NCI-H1417 treated with DMSO at 0.1 percent for 48 hours (cell line): ENCODE results near the gene ZNF385C.

Source experiments
- DNase-seq: peaks from one replicate; lab custom pipeline; 2025; lab: John Stamatoyannopoulos, UW

The ZNF385C gene

DNA sequence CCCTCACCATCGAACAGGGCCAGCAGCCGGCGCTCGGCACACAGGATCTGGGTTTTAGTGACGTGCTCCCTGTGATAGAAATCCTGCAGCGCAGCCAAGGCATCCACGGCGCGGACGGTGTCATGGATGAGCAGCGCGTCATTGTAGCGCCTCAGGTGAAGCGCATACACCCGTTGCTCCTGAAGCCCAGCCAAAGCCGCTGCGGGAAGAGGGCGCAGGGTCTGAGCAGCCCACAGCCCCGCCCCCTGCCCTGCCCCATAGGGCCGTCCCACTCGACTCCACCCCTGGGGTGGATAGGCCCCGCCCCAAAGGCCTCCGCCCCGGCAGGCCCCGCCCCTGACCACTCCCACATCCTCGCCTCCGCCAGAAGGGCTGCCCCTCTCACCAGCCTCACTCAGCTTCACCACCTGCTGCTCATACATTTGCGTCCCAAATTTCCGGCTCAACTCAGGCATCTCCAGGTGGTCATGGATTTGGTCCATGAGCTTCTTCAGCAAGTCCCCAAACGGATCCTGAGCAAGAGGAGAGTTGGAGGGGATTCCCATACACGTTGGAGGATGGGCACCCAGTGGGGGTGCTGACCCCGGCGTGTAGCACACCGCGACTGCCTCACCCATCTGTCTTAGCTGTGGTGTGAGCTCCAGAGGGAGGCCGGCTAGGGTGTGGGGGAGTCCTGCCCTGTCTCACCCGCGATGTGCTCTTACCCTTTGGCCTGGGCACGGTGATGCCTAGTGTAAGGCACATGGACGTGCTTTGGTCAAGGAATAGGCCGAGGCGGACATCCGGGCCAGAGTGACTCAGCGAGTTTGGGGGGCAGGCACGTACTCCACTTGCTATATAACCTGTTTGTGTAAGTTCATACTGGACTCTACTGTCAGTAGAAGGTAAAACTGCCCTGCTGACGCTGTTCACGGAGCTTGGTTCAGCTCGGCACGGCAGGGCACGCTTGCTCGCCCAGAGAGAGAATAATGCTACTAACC, 9.6 kb upstream of the ZNF385C start:
- no peak for DNase-seq

DNA sequence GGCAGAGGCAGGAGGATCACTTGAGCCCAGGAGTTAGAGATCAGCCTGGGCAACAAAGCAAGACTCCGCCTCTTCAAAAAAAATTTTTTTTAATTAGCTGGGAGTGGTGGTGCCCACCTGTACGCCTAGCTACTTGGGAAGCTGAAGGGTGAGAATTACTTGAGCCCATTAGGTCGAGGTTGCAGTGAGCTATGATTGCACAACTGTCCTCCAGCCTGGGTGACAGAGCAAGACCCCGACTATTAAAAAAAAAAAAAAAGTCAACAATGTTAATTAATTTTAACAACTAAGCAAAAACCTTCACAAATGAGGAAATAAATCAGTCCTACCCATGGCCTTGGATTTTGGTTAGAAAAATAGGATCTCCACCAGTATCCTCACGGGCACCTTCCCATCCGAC, 8.9 kb upstream of the ZNF385C start:
- DNase-seq, result no peak

DNA sequence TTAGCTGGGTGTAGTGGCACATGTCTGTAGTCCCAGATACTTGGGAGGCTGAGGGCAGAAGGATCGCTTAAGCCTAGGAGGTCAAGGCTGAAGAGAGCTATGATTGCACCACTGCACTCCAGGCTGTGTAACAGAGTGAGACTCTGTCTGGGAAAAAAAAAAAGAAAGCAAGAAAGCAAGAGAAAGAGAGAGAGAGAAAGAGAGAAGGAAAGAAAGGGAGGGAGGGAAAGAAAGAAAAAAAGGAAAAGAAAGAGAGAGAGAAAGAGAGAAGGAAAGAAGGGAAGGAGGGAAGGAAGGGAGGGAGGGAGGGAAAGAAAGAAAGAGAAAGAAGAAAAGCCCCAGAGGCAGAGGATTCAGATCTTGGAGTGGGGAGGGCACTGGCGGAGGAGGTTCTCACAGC, 7.7 kb upstream of the ZNF385C start:
- DNase-seq, result no peak

DNA sequence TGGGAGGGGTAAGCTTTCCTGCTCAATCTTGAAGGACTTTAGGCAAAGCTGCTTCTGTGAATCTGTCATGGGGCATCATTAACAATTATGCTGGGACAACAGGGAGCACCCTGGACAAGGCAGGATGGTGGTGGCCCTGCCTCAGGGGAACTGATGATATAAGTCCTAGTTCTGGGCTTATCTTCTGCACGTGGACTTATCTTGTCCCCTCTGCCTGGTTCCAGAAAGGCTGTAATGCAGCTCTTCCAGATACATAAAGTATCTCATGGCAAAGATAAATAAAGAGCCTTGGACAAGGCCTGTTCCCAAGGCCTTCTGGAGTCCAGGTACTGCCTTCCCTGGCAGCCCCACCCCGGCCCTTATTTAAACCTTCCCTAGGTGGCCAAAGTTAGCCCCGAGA, 6.0 kb upstream of the ZNF385C start:
- no peak for DNase-seq

DNA sequence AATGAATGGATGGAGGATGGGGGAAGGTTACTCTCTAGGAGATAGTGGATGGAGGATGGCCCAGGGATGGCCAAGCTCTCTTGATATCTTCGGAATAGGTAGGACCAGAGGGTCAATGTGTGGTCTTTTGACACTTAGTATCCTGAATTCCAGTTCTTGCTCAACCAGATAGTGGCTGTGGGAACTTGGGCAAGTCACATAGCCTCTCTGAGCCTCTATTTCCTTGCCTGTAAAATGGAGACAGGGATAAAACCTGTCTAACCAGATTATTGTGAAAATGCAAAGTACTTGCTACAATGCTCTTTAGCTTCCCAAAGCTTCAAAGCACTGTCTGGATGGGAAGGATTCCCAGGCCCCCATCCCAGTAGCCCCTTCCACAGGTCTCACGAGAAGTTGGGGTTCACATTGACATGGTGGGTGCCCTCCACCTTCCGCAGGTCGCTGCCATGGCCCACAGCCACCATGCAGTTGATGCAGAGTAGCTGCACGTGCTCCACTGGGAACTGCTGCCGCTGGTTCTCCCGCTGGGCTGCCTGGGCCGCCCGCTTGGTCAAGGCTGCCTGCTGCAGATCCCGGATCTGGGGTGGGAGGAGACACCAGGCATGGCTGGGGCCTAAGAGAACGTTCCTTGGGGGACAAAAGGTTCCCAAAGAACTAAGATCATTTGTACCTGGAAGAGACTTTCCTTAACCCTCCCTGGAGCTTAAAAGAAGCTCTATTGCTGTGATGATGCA, 5.1 kb upstream of the ZNF385C start:
- DNase-seq, result no peak

DNA sequence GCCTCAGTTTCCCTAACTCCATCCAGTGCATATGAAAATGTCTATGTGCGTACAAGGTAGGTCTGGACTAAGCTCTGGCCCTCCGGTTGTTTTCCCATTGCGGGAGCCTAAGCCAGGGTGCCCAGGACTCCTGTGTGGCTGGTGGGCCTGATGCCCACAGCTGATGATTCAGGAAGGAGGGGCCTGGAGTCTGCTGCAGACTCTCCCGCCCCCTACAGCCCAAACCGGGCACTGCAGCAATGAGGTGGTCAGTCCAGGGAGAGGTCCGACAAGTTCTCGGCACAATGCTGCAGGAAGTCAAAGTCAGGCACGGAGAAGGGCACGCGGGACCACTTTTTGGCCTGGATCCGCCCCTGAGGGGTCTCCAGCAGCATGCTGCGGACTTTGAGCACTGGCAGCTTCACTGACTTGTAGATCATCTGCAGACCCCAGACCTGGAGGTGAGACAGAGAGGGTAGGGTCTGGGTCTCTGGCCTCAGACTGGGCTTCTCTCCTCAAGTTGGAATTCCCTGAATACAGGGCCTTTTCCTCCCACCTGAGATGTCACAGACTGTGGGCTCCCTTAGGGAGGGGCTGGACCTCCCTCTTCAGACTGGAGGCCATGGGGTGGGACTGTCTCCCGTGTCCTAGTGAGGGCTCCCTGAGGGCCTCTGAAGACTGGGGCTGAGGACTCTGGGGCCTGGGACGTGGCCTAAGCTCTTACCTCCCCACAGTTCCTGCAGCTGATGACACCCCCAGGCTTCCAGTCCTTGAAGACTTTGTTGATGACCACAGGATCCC, 3.4 kb upstream of the ZNF385C start:
- no peak for DNase-seq

DNA sequence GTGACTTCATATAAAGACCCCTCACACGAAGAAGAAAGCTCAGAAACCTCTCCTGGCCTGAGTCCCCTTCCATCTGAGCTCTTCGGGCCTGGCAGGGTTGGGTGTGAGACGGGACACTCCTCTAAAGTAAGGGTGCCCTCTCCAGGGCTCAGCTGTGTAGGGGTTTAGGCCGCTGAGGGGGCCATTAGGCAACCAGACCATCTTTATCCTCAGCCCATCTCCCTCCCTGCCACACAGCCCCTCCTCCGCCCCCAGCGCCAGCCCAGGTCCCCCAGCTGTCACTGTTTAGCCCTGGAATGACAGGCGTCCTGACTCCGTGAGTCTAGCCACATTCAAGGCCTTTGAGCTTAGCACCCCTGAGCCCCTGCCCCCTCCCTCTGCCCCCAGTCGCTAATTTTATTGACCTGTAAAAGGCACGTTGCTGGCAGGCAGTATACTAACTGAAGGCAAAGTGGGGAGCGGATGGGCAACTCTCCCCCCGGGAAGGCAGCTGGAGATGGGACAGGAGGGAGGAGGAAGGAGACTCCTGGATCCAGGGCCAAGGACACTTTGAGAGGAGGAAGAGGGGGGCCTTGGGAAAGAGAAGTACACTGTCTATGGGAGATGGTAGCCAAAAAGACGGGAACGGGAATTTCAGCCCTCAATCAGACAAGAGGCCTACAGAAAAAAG, 592 bp upstream of the ZNF385C start:
- DNase-seq, result no peak

DNA sequence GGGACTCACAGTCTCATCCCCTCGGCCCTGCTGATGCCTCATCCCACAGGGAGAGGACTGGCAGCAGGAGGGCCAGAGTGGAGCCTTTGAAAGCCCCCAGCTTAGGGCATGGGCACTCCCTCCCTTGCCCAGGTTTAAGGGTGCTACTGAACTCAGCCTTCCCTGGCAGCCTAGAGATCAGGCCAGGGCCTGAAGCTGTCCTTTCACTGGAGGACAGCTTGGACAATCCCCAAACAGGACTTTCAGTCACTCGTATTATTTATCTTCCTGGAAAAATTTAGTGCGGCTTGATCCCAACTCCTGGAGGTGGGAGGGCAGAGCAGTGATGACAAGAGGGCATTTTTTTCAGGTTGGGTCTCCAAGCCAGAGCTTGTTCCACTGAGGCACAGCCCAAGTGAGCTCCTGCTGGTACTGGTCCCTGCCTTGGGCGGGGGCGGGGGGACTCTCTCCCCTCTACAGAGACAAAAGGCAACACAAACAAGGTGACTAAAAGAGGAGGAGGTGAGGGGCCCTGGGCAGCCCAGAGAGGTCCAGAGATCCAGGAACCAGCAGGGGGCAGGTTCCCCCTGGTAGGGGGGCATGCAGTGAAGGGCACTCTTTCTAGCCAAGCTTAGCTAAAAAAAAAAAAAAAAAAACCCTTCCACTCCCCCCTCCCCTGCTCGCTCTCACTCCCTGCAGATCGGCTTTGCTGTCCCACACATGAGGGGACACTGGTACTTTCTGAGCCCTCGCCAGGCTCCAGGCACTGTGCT, 1.7 kb downstream of the ZNF385C start:
- DNase-seq, result no peak

DNA sequence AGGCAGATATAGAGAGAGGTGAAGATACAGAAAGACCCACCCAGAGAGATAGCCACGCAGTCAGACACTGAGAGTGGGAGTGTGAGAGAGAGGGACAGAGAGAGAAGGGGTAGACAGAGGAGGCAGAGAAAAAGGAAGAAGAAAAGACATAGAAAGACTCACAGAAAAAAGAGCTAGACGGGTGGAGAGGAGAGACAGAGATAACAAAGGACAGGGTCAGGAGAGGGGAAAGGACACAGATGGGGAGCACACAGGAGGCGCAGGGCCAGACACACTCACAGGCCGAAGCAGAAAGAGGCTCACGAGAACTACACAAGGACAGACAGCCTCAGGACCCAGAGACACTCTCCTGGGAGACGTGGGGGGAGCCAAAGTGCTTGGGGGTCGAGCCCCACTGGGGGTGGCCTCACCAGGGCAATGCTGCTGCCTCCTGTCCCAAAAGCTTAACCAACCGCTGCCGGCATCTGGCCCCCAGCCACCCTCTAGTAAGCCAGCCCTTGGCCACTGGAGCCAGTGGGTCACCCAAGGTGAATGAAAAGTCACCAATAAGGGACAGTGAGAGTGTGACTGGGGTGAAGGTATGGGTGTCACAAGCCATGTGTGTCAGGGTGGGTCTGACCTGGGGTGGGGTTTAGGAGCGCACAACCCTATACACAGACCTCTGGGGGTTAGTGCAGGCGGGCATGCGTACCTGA, 3.8 kb downstream of the ZNF385C start:
- DNase-seq, result no peak

DNA sequence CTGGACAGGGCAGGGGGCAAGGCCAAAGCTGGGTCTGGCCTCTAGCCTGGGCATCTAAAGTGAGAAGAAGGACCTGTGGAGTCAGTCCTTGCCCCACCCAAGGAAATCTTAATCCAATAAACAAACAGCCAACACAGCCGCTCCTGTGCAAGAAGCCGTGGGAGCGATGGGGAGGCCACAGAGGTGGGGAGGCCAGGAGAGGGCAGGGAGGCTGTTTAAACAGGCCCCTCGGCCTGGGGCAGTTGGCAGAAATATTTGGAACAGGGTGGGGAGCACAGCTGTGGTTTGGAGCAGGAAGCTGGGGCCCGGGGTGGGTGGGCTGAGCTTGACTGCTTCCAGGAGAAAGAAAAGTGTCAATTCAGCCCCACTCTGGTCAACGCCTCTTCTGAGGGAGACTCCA, 5.3 kb downstream of the ZNF385C start:
- no peak for DNase-seq

DNA sequence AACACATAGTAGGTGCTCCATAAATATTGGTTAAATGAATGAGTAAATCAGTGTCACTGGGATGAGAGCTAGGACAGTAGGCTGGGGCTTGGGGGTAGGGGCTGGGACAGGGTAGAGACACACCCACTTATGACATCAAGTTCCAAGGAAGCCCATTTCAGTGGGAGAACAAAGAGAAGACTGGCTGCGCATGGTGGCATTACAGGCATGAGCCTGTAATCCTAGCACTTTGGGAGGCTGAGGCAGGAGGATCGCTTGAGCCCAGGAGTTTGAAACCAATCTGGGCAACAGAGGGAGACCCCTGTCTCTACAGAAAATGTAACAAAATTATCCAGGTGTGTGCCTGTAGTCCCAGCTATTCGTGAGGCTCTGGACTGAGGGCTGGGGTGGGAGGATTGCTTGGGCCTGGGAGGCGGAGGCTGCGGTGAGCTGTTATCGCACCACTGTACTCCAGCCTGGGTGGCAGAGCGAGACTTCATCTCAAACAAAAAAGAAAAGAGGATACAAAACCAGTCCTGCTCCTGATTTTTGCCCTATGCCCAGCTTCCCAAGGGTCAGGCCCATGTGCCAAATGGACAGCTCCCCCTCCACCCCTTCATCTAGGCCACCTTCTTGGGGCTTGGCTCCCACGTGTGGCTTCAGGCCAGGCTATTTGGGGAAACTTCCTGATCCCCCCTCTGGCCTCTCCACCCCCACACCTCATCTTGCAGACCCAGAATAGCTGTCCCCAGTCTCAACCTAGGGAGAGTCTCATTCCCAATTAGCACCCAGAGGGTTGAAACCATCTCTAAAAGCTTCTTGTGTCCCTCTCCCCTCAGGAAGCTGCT, 7.1 kb downstream of the ZNF385C start:
- no peak for DNase-seq

DNA sequence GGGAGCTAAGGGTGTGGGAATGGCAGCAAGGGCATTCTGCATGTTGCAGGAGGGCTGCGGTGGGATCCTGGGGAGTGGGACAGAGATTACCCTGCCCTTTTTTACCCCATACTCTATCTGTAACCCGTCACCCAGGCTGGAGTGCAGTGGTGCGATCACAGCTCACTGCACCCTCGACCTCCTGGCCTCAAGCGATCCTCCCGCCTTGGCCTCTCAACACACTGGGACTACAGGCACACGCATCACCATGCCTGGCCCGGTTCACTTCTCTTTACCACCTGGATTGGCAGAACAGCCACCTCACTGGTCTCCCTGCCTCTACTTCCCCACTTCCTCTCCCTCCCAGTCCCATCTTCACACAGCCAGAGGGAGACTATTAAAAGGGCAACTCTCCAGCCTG, 9.5 kb downstream of the ZNF385C start:
- DNase-seq, result no peak

DNA sequence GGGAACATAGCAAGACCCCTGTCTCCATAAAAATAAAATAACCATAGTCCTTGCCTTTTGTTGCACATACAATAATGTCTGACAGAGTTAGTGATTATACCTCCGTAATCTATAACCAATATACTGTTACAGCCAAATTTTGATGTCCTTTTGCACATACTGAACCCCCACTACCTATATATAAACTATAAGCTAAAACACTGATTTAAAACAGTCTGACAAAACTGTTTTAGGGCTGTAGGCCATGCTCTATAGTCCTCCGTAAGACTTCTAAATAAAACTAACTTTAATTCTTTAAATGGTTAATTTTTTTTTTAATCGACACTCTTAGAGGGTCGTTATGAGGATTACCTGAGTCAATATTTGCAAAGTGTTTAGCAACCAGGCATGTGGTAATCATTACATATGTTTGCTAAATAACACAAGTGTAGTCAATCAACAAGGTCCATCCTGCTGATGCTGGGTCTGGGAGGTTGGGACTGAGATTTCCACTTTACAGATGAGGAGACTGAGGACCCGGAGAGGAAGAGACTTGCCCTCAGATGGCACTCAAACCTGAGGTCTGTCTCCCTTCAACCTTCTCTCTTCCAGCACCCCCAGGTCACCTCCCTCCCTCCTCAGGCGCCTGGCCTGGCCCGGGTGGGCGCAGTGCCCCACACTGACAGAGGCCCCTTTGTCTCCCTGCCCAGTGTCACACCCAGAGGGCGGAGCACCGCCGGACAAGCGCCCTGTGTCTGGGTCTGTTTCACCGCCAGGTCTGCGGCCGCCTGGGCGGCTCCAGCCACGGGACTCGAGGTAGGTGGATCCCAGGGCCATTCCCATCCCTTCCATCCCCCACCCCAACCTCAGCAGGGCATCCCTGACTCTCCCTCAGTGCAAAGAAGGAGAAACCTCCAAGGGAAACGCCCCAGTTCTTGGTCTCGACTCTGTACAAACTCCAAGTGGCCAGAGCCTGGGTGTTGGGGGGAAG, 10.3 kb downstream of the ZNF385C start:
- DNase-seq, result no peak

DNA sequence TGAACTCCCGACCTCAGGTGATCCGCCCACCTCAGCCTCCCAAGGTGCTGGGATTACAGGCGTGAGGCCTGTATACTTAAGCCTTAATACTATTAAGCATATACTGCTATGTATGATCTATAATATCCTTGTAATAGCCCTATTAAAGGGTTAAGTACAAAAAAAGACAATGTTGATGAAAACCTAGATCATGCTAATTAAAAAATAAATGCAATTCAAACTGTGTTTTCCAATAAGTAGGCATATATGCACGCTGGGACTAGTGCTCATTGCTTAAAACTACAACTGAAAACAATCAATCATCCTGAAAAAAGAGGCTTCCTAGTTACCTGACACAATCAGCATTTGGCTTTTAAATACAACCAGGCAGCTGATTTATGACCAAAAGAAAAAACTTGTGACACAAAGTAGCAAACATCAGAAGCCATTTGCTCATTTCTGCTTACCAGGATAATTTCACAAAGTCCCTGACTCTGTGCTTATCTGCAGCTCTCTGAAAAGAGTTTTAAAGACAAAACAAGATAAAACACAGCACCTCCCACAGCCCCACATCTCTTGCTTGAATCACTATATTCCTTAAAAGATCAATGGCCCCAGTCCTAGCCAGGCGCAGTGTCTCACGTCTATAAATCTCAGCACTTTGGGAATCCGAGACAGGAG, 11.1 kb downstream of the ZNF385C start:
- DNase-seq, result no peak

DNA sequence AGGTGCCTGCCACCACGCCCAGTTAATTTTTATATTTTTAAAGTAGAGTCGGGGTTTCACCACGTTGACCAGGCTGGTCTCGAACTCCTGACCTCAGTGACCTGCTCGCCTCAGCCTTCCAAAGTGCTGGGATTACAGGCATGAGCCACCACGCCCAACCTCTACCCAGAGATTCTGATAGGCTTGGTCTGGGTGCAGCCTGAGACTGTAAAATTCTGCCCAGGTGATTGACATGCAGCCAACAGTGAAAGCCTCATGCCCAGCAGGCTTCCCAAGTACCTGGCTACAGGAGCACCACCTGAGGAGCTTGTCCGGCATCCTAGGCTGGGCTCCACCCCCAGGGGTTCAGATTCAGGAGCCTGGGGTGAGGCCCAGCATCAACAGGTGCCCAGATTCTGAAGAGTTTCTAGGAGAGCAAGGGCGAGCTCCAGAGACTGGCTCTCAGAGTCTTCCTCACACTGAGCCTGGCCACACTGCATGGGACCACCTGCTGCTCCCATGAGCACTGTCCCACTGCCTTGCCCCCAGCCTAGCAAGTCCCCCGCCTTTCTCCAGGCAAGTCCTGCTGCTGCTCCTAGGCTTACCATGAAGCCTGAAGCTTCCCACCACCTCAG, 16.6 kb downstream of the ZNF385C start:
- DNase-seq, result no peak

DNA sequence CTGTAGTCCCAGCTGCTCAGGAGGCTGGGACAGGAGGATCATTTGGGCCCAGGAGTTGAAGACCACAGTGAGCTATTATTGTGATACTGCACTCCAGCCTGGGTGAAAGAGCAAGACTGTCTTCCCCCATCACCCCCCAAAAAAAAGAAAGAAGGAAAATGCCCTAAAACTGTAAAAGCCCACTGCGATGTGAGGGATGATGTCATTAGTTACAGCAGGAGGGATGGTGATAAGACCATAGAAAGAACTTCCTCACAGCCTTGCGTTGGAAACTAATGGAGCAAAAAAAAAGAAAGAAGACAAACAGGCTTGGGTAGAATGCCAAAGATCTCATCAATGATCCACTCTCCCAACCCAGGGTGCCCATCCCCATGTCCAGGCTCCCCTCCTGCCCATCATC, 18.7 kb downstream of the ZNF385C start:
- no peak for DNase-seq

DNA sequence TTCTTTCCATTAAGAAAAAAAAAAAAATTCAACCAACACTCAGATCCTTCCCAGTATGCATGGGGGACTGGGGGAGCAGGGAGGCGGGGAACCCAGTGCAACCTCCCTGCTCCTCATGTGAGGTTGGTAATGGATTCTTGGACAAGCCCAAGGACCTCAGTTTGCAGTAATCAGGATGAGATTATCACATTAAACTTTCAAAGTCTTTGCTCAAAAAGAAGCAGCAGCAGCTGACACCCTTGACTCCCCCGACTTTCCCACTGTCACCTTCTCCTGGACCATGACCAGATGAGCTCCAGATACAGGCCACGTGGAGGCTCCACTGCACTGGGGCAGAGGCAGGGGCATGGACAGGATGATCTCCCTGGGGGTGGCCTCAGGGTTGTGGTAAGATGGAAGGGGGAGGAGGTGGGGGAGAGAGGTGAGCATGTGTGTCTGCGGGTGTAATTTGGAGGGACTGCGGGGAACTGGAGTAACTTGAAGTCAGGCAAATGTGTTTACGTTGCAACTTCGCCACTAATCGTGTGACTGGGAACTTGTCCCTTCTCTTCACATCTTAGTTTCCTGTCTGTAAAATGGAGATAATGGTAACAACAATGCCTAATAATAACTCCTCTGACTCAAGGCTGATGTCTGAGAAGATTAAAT, 19.8 kb downstream of the ZNF385C start:
- no peak for DNase-seq
